NCI-H1436 treated with DMSO at 0.1 percent for 48 hours (cell line): ENCODE data around the gene CAB39L.
"Not testable (repeated sequence)": the region's sequence is repeated elsewhere in the genome, so short reads cannot be mapped to it uniquely, and the experiment has no call there.

Experiments
- DNase-seq: peaks from one replicate; lab custom pipeline; 2025; lab: John Stamatoyannopoulos, UW

Gene CAB39L

GRCh38 chr13:49346460-49346859 lies 97.4 kb downstream of the CAB39L start:
- DNase-seq, result no peak

GRCh38 chr13:49343731-49344130 lies 100.1 kb downstream of the CAB39L start:
- DNase-seq, result no peak

- DNase-seq, result no peak
Measured at GRCh38 chr13:49343255-49343654, 100.6 kb downstream of the CAB39L start.

GRCh38 chr13:49342454-49342853 lies 101.4 kb downstream of the CAB39L start:
- DNase-seq, result no peak

- DNase-seq, result no peak
Measured at GRCh38 chr13:49341941-49342340, 101.9 kb downstream of the CAB39L start.

- DNase-seq, result no peak
Measured at GRCh38 chr13:49341517-49341916, 102.3 kb downstream of the CAB39L start.

GRCh38 chr13:49340161-49340560 lies 103.7 kb downstream of the CAB39L start:
- DNase-seq, result no peak

GRCh38 chr13:49336655-49337054 lies 107.2 kb downstream of the CAB39L start:
- DNase-seq, result no peak

- no peak for DNase-seq
Measured at GRCh38 chr13:49330546-49330864, 113.4 kb downstream of the CAB39L start.

- no peak for DNase-seq
Measured at GRCh38 chr13:49329831-49330545, 113.9 kb downstream of the CAB39L start.

- DNase-seq, result not testable (repeated sequence)
Measured at GRCh38 chr13:49327145-49327544, 116.7 kb downstream of the CAB39L start.

- DNase-seq, result no peak
Measured at GRCh38 chr13:49326222-49326917, 117.5 kb downstream of the CAB39L start.

GRCh38 chr13:49323344-49323743 lies 120.5 kb downstream of the CAB39L start:
- no peak for DNase-seq

GRCh38 chr13:49322702-49323101 lies 121.2 kb downstream of the CAB39L start:
- DNase-seq, result no peak

GRCh38 chr13:49320975-49321374 lies 122.9 kb downstream of the CAB39L start:
- DNase-seq, result no peak

- no peak for DNase-seq
Measured at GRCh38 chr13:49319951-49320350, 123.9 kb downstream of the CAB39L start.

GRCh38 chr13:49319551-49319950 lies 124.3 kb downstream of the CAB39L start:
- DNase-seq, result no peak

GRCh38 chr13:49315756-49316482 lies 127.9 kb downstream of the CAB39L start:
- no peak for DNase-seq

- DNase-seq, result no peak
Measured at GRCh38 chr13:49315036-49315565, 128.8 kb downstream of the CAB39L start.

- DNase-seq, result no peak
Measured at GRCh38 chr13:49314344-49314882, 129.5 kb downstream of the CAB39L start.

GRCh38 chr13:49311816-49312215 lies 132.0 kb downstream of the CAB39L start:
- DNase-seq, result no peak

GRCh38 chr13:49310251-49310650 lies 133.6 kb downstream of the CAB39L start:
- no peak for DNase-seq
